Measurements from ENCODE around the gene ARIH2.

The ARIH2 gene

GRCh38 chr3:49009396-49009795 is 90.8 kb downstream of the ARIH2 start:
- DNase-seq = no peak
- Histone ChIP-seq H3K27ac (ENCODE audit: insufficient read depth, low read length, poor library complexity, severe bottlenecking) (no peak overlapping the region), H3K9me3 (ENCODE audit: control insufficient read depth, low read length) (no peaks in the 10 kb centered on the region), H3K36me3 (ENCODE audit: control insufficient read depth, insufficient read depth, low read length) (peaks cover 29% of the 10 kb centered on the region), H3K4me1 (ENCODE audit: control insufficient read depth, insufficient read depth, low read length, poor library complexity, severe bottlenecking) (peaks cover 16% of the 10 kb centered on the region), H3K27me3 (replicated peaks; ENCODE audit: control insufficient read depth, insufficient read depth, low read length, poor library complexity, severe bottlenecking) (no peaks in the 10 kb centered on the region), H3K4me3 (ENCODE audit: insufficient read depth, low read depth, low read length, poor library complexity, severe bottlenecking) (no peak overlapping the region)

- DNase-seq = no peak
- peaks cover 11% of the 10 kb centered on the region for H3K4me1 ChIP-seq (ENCODE audit: control insufficient read depth, insufficient read depth, low read length, poor library complexity, severe bottlenecking)
- H3K4me3 ChIP-seq (ENCODE audit: insufficient read depth, low read depth, low read length, poor library complexity, severe bottlenecking) = no peak overlapping the region
- no peaks in the 10 kb centered on the region for H3K27me3 ChIP-seq (replicated peaks; ENCODE audit: control insufficient read depth, insufficient read depth, low read length, poor library complexity, severe bottlenecking)
- no peak overlapping the region for H3K27ac ChIP-seq (ENCODE audit: insufficient read depth, low read length, poor library complexity, severe bottlenecking)
- H3K36me3 ChIP-seq (ENCODE audit: control insufficient read depth, insufficient read depth, low read length) = peaks cover 46% of the 10 kb centered on the region
- H3K9me3 ChIP-seq (ENCODE audit: control insufficient read depth, low read length) = no peaks in the 10 kb centered on the region
Measured at GRCh38 chr3:49012441-49013017, 93.9 kb downstream of the ARIH2 start.

GRCh38 chr3:49013113-49013737 is 94.6 kb downstream of the ARIH2 start:
- H3K27me3 ChIP-seq (replicated peaks; ENCODE audit: control insufficient read depth, insufficient read depth, low read length, poor library complexity, severe bottlenecking) = no peaks in the 10 kb centered on the region
- DNase-seq = no peak
- no peaks in the 10 kb centered on the region for H3K9me3 ChIP-seq (ENCODE audit: control insufficient read depth, low read length)
- peaks cover 9% of the 10 kb centered on the region for H3K4me1 ChIP-seq (ENCODE audit: control insufficient read depth, insufficient read depth, low read length, poor library complexity, severe bottlenecking)
- H3K27ac ChIP-seq (ENCODE audit: insufficient read depth, low read length, poor library complexity, severe bottlenecking) = no peak overlapping the region
- peaks cover 46% of the 10 kb centered on the region for H3K36me3 ChIP-seq (ENCODE audit: control insufficient read depth, insufficient read depth, low read length)
- no peak overlapping the region for H3K4me3 ChIP-seq (ENCODE audit: insufficient read depth, low read depth, low read length, poor library complexity, severe bottlenecking)

GRCh38 chr3:49013738-49014660 is 95.4 kb downstream of the ARIH2 start:
- no peak overlapping the region for H3K27ac ChIP-seq (ENCODE audit: insufficient read depth, low read length, poor library complexity, severe bottlenecking)
- H3K4me1 ChIP-seq (ENCODE audit: control insufficient read depth, insufficient read depth, low read length, poor library complexity, severe bottlenecking) = peaks cover 6% of the 10 kb centered on the region
- H3K27me3 ChIP-seq (replicated peaks; ENCODE audit: control insufficient read depth, insufficient read depth, low read length, poor library complexity, severe bottlenecking) = no peaks in the 10 kb centered on the region
- DNase-seq = peak in 1 of 3 donors; percentile 29
- peaks cover 46% of the 10 kb centered on the region for H3K36me3 ChIP-seq (ENCODE audit: control insufficient read depth, insufficient read depth, low read length)
- H3K9me3 ChIP-seq (ENCODE audit: control insufficient read depth, low read length) = no peaks in the 10 kb centered on the region
- H3K4me3 ChIP-seq (ENCODE audit: insufficient read depth, low read depth, low read length, poor library complexity, severe bottlenecking) = no peak overlapping the region

- peaks cover 17% of the 10 kb centered on the region for H3K4me1 ChIP-seq (ENCODE audit: control insufficient read depth, insufficient read depth, low read length, poor library complexity, severe bottlenecking)
- H3K27me3 ChIP-seq (replicated peaks; ENCODE audit: control insufficient read depth, insufficient read depth, low read length, poor library complexity, severe bottlenecking) = no peaks in the 10 kb centered on the region
- H3K4me3 ChIP-seq (ENCODE audit: insufficient read depth, low read depth, low read length, poor library complexity, severe bottlenecking) = no peak overlapping the region
- H3K36me3 ChIP-seq (ENCODE audit: control insufficient read depth, insufficient read depth, low read length) = peaks cover 46% of the 10 kb centered on the region
- H3K27ac ChIP-seq (ENCODE audit: insufficient read depth, low read length, poor library complexity, severe bottlenecking) = no peak overlapping the region
- no peaks in the 10 kb centered on the region for H3K9me3 ChIP-seq (ENCODE audit: control insufficient read depth, low read length)
- no peak for DNase-seq
Measured at GRCh38 chr3:49015072-49015471, 96.4 kb downstream of the ARIH2 start.

- Histone ChIP-seq H3K4me3 (ENCODE audit: insufficient read depth, low read depth, low read length, poor library complexity, severe bottlenecking) (no peak overlapping the region), H3K27ac (ENCODE audit: insufficient read depth, low read length, poor library complexity, severe bottlenecking) (no peak overlapping the region)
Measured at GRCh38 chr3:49015765-49016164, 97.1 kb downstream of the ARIH2 start.

GRCh38 chr3:49016414-49017228 is 98.0 kb downstream of the ARIH2 start:
- H3K9me3 ChIP-seq (ENCODE audit: control insufficient read depth, low read length) = no peaks in the 10 kb centered on the region
- H3K27me3 ChIP-seq (replicated peaks; ENCODE audit: control insufficient read depth, insufficient read depth, low read length, poor library complexity, severe bottlenecking) = no peaks in the 10 kb centered on the region
- H3K4me1 ChIP-seq (ENCODE audit: control insufficient read depth, insufficient read depth, low read length, poor library complexity, severe bottlenecking) = peaks cover 24% of the 10 kb centered on the region
- peak overlapping the region; percentile 75 for H3K27ac ChIP-seq (ENCODE audit: insufficient read depth, low read length, poor library complexity, severe bottlenecking)
- no peak overlapping the region for H3K4me3 ChIP-seq (ENCODE audit: insufficient read depth, low read depth, low read length, poor library complexity, severe bottlenecking)
- peaks cover 43% of the 10 kb centered on the region for H3K36me3 ChIP-seq (ENCODE audit: control insufficient read depth, insufficient read depth, low read length)
- DNase-seq = no peak

More at GRCh38 chr3:49015765-49016164, 97.1 kb downstream of the ARIH2 start:
- Histone ChIP-seq H3K9me3 (ENCODE audit: control insufficient read depth, low read length) (no peaks in the 10 kb centered on the region), H3K27me3 (replicated peaks; ENCODE audit: control insufficient read depth, insufficient read depth, low read length, poor library complexity, severe bottlenecking) (no peaks in the 10 kb centered on the region), H3K36me3 (ENCODE audit: control insufficient read depth, insufficient read depth, low read length) (peaks cover 46% of the 10 kb centered on the region), H3K4me1 (ENCODE audit: control insufficient read depth, insufficient read depth, low read length, poor library complexity, severe bottlenecking) (peaks cover 24% of the 10 kb centered on the region)
- DNase-seq = no peak

- no peaks in the 10 kb centered on the region for H3K27me3 ChIP-seq (replicated peaks; ENCODE audit: control insufficient read depth, insufficient read depth, low read length, poor library complexity, severe bottlenecking)
- H3K27ac ChIP-seq (ENCODE audit: insufficient read depth, low read length, poor library complexity, severe bottlenecking) = peak overlapping the region; percentile 75
- peaks cover 24% of the 10 kb centered on the region for H3K4me1 ChIP-seq (ENCODE audit: control insufficient read depth, insufficient read depth, low read length, poor library complexity, severe bottlenecking)
- H3K36me3 ChIP-seq (ENCODE audit: control insufficient read depth, insufficient read depth, low read length) = peaks cover 35% of the 10 kb centered on the region
- DNase-seq = no peak
- no peaks in the 10 kb centered on the region for H3K9me3 ChIP-seq (ENCODE audit: control insufficient read depth, low read length)
- H3K4me3 ChIP-seq (ENCODE audit: insufficient read depth, low read depth, low read length, poor library complexity, severe bottlenecking) = peak overlapping the region; percentile 80
Measured at GRCh38 chr3:49017229-49017970, 98.8 kb downstream of the ARIH2 start.
